ENCODE data around the gene MYO9A. TPM values are rescaled to one million over a fixed set of nuclear protein-coding genes. Genes with fewer than 3 reads are reported as not detected.
A peak's percentile ranks its signal among the peaks of the same experiment; 100 is the strongest.

Gene MYO9A
- total RNA-seq, 1 donor from 2014 or later: 38.5 TPM

GRCh38 chr15:72033711-72034110 lies 84.2 kb downstream of the MYO9A start:
- Histone ChIP-seq H3K4me1 (no peaks in the 10 kb centered on the region), H3K4me2 (no peak overlapping the region), H3K27ac (no peak overlapping the region), H3K9me3 (ENCODE audit: low read depth) (peaks cover 4% of the 10 kb centered on the region), H3K27me3 (no peaks in the 10 kb centered on the region), H3K4me3 (no peak overlapping the region), H3F3A (ENCODE audit: low read depth) (no peaks in the 10 kb centered on the region), H3K79me2 (ENCODE audit: low read depth) (no peaks in the 10 kb centered on the region), H3K36me3 (no peaks in the 10 kb centered on the region), H2AFZ (replicated peaks) (no peak overlapping the region), H4K20me1 (ENCODE audit: low read depth) (no peaks in the 10 kb centered on the region), H3K9ac (no peak overlapping the region)
- DNase-seq (ENCODE audit: low spot score): no peak
- peaks cover 15% of the 10 kb centered on the region for H3K9me3 Mint-ChIP-seq
- H3K4me3 Mint-ChIP-seq: no peak overlapping the region
- H3K36me3 Mint-ChIP-seq: peaks cover 12% of the 10 kb centered on the region
- TF ChIP-seq EZH2phosphoT487 (IDR thresholded peaks at IDR 0.05): no peak
- TF ChIP-seq EZH2 (IDR thresholded peaks at IDR 0.05): no peak
- no peak for TF ChIP-seq CTCF (IDR thresholded peaks at IDR 0.05)
- H3K27ac Mint-ChIP-seq: no peak overlapping the region
- no peaks in the 10 kb centered on the region for H3K27me3 Mint-ChIP-seq (ENCODE audit: insufficient read depth, low read depth)
- no peaks in the 10 kb centered on the region for H3K4me1 Mint-ChIP-seq

- H3K4me3 Mint-ChIP-seq: no peak overlapping the region
- DNase-seq (ENCODE audit: low spot score): no peak
- Histone ChIP-seq H3K4me2 (no peak overlapping the region), H3K4me1 (no peaks in the 10 kb centered on the region), H3K4me3 (no peak overlapping the region), H3K79me2 (ENCODE audit: low read depth) (no peaks in the 10 kb centered on the region), H3K27ac (no peak overlapping the region), H2AFZ (replicated peaks) (no peak overlapping the region), H3K9me3 (ENCODE audit: low read depth) (peaks cover 4% of the 10 kb centered on the region), H3F3A (ENCODE audit: low read depth) (no peaks in the 10 kb centered on the region), H3K27me3 (no peaks in the 10 kb centered on the region), H3K36me3 (no peaks in the 10 kb centered on the region), H4K20me1 (ENCODE audit: low read depth) (no peaks in the 10 kb centered on the region), H3K9ac (no peak overlapping the region)
- H3K4me1 Mint-ChIP-seq: no peaks in the 10 kb centered on the region
- TF ChIP-seq CTCF (IDR thresholded peaks at IDR 0.05): no peak
- no peak for TF ChIP-seq EZH2 (IDR thresholded peaks at IDR 0.05)
- no peak for TF ChIP-seq EZH2phosphoT487 (IDR thresholded peaks at IDR 0.05)
- no peaks in the 10 kb centered on the region for H3K27me3 Mint-ChIP-seq (ENCODE audit: insufficient read depth, low read depth)
- H3K9me3 Mint-ChIP-seq: peaks cover 15% of the 10 kb centered on the region
- no peak overlapping the region for H3K27ac Mint-ChIP-seq
- H3K36me3 Mint-ChIP-seq: peaks cover 9% of the 10 kb centered on the region
Observed at GRCh38 chr15:72033285-72033684, 84.7 kb downstream of the MYO9A start.

- Histone ChIP-seq H3K27me3 (no peaks in the 10 kb centered on the region), H3F3A (ENCODE audit: low read depth) (no peaks in the 10 kb centered on the region), H3K4me2 (no peak overlapping the region), H2AFZ (replicated peaks) (no peak overlapping the region), H3K4me1 (no peaks in the 10 kb centered on the region), H4K20me1 (ENCODE audit: low read depth) (no peaks in the 10 kb centered on the region), H3K9ac (no peak overlapping the region), H3K4me3 (no peak overlapping the region), H3K36me3 (no peaks in the 10 kb centered on the region), H3K27ac (peak overlapping the region; percentile 6), H3K79me2 (ENCODE audit: low read depth) (no peaks in the 10 kb centered on the region), H3K9me3 (ENCODE audit: low read depth) (no peaks in the 10 kb centered on the region)
- Mint-ChIP-seq H3K27me3 (ENCODE audit: insufficient read depth, low read depth) (no peaks in the 10 kb centered on the region), H3K27ac (no peak overlapping the region), H3K4me1 (no peaks in the 10 kb centered on the region), H3K4me3 (no peak overlapping the region), H3K36me3 (peaks cover 13% of the 10 kb centered on the region), H3K9me3 (peaks cover 9% of the 10 kb centered on the region)
- no peak for TF ChIP-seq CTCF (IDR thresholded peaks at IDR 0.05)
- no peak for TF ChIP-seq EZH2 (IDR thresholded peaks at IDR 0.05)
- no peak for TF ChIP-seq EZH2phosphoT487 (IDR thresholded peaks at IDR 0.05)
- DNase-seq (ENCODE audit: low spot score): no peak
Observed at GRCh38 chr15:72021604-72022003, 96.3 kb downstream of the MYO9A start.

Measured in neural progenitor cell (in vitro differentiated cells).